ENCODE results near the gene CHPT1. TPM values are rescaled to one million over a fixed set of nuclear protein-coding genes. Genes with fewer than 3 reads are reported as not detected.
A peak's percentile ranks its signal among the peaks of the same experiment; 100 is the strongest.

Gene CHPT1
- total RNA-seq, 4 donors from 2014 or later: 160 to 272 (median 228) TPM

- DNase-seq (ENCODE audit: low spot score in 2 of 2): no peak
- WGBS, 2 donors: 46 to 54% methylated on average over 1 of the region's 1 CpG
- Histone ChIP-seq H3K36me3 (no peaks in the 10 kb centered on the region), H3K4me3 (no peak overlapping the region), H3K4me1 (peaks cover 0 to 24% (median 2%) of the 10 kb centered on the region in 4 donors), H3K27me3 (no peaks in the 10 kb centered on the region), H3K27ac (peak overlapping the region in 2 of 4 donors; percentile 13 to 18), H3K9me3 (no peaks in the 10 kb centered on the region)
- TF ChIP-seq CTCF (IDR thresholded peaks at IDR 0.05): no peak
- TF ChIP-seq POLR2A (IDR thresholded peaks at IDR 0.05): no peak
- no peak for TF ChIP-seq EP300 (IDR thresholded peaks at IDR 0.05)
Measured at GRCh38 chr12:101685092-101685491, 12.3 kb upstream of the CHPT1 start.

GRCh38 chr12:101686176-101686575 is 11.3 kb upstream of the CHPT1 start:
- no peak for DNase-seq (ENCODE audit: low spot score in 2 of 2)
- WGBS, 2 donors: 57 to 63% methylated on average over 1 of the region's 1 CpG
- no peak overlapping the region for H3K4me3 ChIP-seq
- no peak for TF ChIP-seq POLR2A (IDR thresholded peaks at IDR 0.05)
- no peak for TF ChIP-seq EP300 (IDR thresholded peaks at IDR 0.05)
- no peak for TF ChIP-seq CTCF (IDR thresholded peaks at IDR 0.05)
- no peaks in the 10 kb centered on the region for H3K36me3 ChIP-seq
- peaks cover 0 to 16% (median 2%) of the 10 kb centered on the region in 4 donors for H3K4me1 ChIP-seq
- no peaks in the 10 kb centered on the region for H3K9me3 ChIP-seq
- no peaks in the 10 kb centered on the region for H3K27me3 ChIP-seq
- peak overlapping the region in 1 of 4 donors; percentile 7 for H3K27ac ChIP-seq

- no peak for DNase-seq (ENCODE audit: low spot score in 2 of 2)
- TF ChIP-seq POLR2A (IDR thresholded peaks at IDR 0.05): no peak
- no peak for TF ChIP-seq CTCF (IDR thresholded peaks at IDR 0.05)
- no peak for TF ChIP-seq EP300 (IDR thresholded peaks at IDR 0.05)
- no peaks in the 10 kb centered on the region for H3K9me3 ChIP-seq
Measured at GRCh38 chr12:101690544-101691098, 6.8 kb upstream of the CHPT1 start.

GRCh38 chr12:101691503-101692096 is 5.8 kb upstream of the CHPT1 start:
- TF ChIP-seq EP300 (IDR thresholded peaks at IDR 0.05): no peak
- no peak for TF ChIP-seq POLR2A (IDR thresholded peaks at IDR 0.05)
- TF ChIP-seq CTCF (IDR thresholded peaks at IDR 0.05): no peak
- H3K27me3 ChIP-seq: no peaks in the 10 kb centered on the region
- H3K9me3 ChIP-seq: no peaks in the 10 kb centered on the region
- H3K36me3 ChIP-seq: no peaks in the 10 kb centered on the region
- no peak overlapping the region for H3K4me3 ChIP-seq
- peaks cover 0 to 13% (median 10%) of the 10 kb centered on the region in 4 donors for H3K4me1 ChIP-seq
- no peak overlapping the region for H3K27ac ChIP-seq
- DNase-seq (ENCODE audit: low spot score in 2 of 2): no peak
- WGBS, 2 donors: 56 to 59% methylated on average over 1 of the region's 1 CpG

More at GRCh38 chr12:101690544-101691098, 6.8 kb upstream of the CHPT1 start:
- Histone ChIP-seq H3K4me1 (peaks cover 0 to 11% (median 4%) of the 10 kb centered on the region in 4 donors), H3K4me3 (no peak overlapping the region), H3K36me3 (no peaks in the 10 kb centered on the region), H3K27ac (no peak overlapping the region), H3K27me3 (no peaks in the 10 kb centered on the region)
- 52 to 67% methylated on average over 3 of the region's 3 CpGs for WGBS, 2 donors

GRCh38 chr12:101694297-101694848 is 3.1 kb upstream of the CHPT1 start:
- H3K27me3 ChIP-seq: no peaks in the 10 kb centered on the region
- no peaks in the 10 kb centered on the region for H3K36me3 ChIP-seq
- no peaks in the 10 kb centered on the region for H3K9me3 ChIP-seq
- H3K27ac ChIP-seq: no peak overlapping the region
- DNase-seq (ENCODE audit: low spot score in 2 of 2): no peak
- TF ChIP-seq POLR2A (IDR thresholded peaks at IDR 0.05) (no peak), CTCF (IDR thresholded peaks at IDR 0.05) (no peak), EP300 (IDR thresholded peaks at IDR 0.05) (no peak)
- H3K4me1 ChIP-seq: peaks cover 0 to 21% (median 13%) of the 10 kb centered on the region in 4 donors
- H3K4me3 ChIP-seq: no peak overlapping the region
- 94% methylated on average over 2 of the region's 2 CpGs for WGBS, 2 donors
